Fibroblast of lung (primary cell): Measurements from ENCODE around the gene MTG2. TPM values are rescaled to one million over a fixed set of nuclear protein-coding genes. Genes with fewer than 3 reads are reported as not detected.

ENCODE experiments used
- DNase-seq, 2 donors: peaks; one replicate each; pipeline versions ENCODE4 v3.0.0 to v3.0.0-alpha.2; 2010; ENCODE audit warnings: low read depth in 2 of 2
- H2AFZ ChIP-seq: 2 replicates; pipeline ENCODE4 v1.5.1; 2012; ENCODE audit warnings: low read length, control low read depth, inconsistent platforms
- H3K27ac ChIP-seq: 2 replicates; pipeline ENCODE4 v1.5.1; 2011; ENCODE audit warnings: low read length, control low read depth; ENCODE audit not compliant: insufficient read depth
- H3K27me3 ChIP-seq: 2 replicates; pipeline ENCODE4 v1.5.1; 2011; ENCODE audit warnings: mild to moderate bottlenecking, low read length; ENCODE audit not compliant: control insufficient read depth, insufficient read depth
- H3K36me3 ChIP-seq: 2 replicates; pipeline ENCODE4 v1.5.1; 2011; ENCODE audit warnings: low read length; ENCODE audit not compliant: control insufficient read depth, insufficient read depth
- H3K4me1 ChIP-seq: 2 replicates; pipeline ENCODE4 v1.5.1; 2011; ENCODE audit warnings: low read length; ENCODE audit not compliant: control insufficient read depth, insufficient read depth; ENCODE audit errors: extremely low read depth
- H3K4me2 ChIP-seq: 2 replicates; pipeline ENCODE4 v1.5.1; 2011; ENCODE audit warnings: low read length, control low read depth; ENCODE audit not compliant: insufficient read depth; ENCODE audit errors: extremely low read depth
- H3K4me3 ChIP-seq, 4 experiments: fragments of 200-600 bp in 1 of 4; sonication (generic) in 1 of 4; replicated peaks in 1 of 4; 2 replicates each; pipeline ENCODE4 v1.5.1; 2011 to 2016; ENCODE audit warnings: low read length in 4 of 4, low read depth in 3 of 4, mild to moderate bottlenecking in 3 of 4, control low read depth in 2 of 4, inconsistent platforms in 1 of 4, mixed read lengths in 1 of 4; ENCODE audit not compliant: insufficient read depth in 1 of 4; ENCODE audit errors: control extremely low read depth in 1 of 4
- H3K79me2 ChIP-seq: 2 replicates; pipeline ENCODE4 v1.5.1; 2012; ENCODE audit warnings: mild to moderate bottlenecking, low read length, inconsistent platforms; ENCODE audit not compliant: control insufficient read depth, insufficient read depth
- H3K9ac ChIP-seq: 2 replicates; pipeline ENCODE4 v1.5.1; 2011; ENCODE audit warnings: mild to moderate bottlenecking, low read length, control low read depth; ENCODE audit not compliant: insufficient read depth
- H3K9me3 ChIP-seq: 2 replicates; pipeline ENCODE4 v1.5.1; 2012; ENCODE audit warnings: low read depth, low read length; ENCODE audit not compliant: control insufficient read depth, insufficient read depth
- H4K20me1 ChIP-seq: 2 replicates; pipeline ENCODE4 v1.5.1; 2011; ENCODE audit warnings: low read length; ENCODE audit not compliant: control insufficient read depth, insufficient read depth; ENCODE audit errors: extremely low read depth
- EZH2 ChIP-seq: IDR thresholded peaks from 2 replicates; pipeline ENCODE4 v1.5.1; 2012; ENCODE audit warnings: low read length, control low read depth, mild to moderate bottlenecking; ENCODE audit errors: missing control alignments
- polyA plus RNA-seq, 2 donors: library from polyadenylated mRNA; depleted of rRNA in 1 of 2; stranded (reverse) in 1 of 2; unstranded in 1 of 2; fragments of >200 nt; gene quantifications; 2 replicates each; pipeline ENCODE4 v1.2.1, GENCODE V29; 2011 to 2012; ENCODE audit warnings: missing spikeins in 1 of 2
- total RNA-seq: library from RNA; depleted of rRNA; stranded (reverse); fragments of >200 nt; gene quantifications from 2 replicates; pipeline ENCODE4 v1.2.1, GENCODE V29; 2014
- TF ChIP-seq, protein P1 (sequence below), 2 donors: IDR thresholded peaks in 1 of 2; conservative IDR thresholded peaks in 1 of 2; 1 replicate in 1 of 2; 2 replicates in 1 of 2; pipeline ENCODE4 v1.5.1; 2011 to 2012; ENCODE audit warnings: low read length in 2 of 2, control low read depth in 1 of 2, inconsistent platforms in 1 of 2, low read depth in 1 of 2, mild to moderate bottlenecking in 1 of 2

MTG2 gene
- total and polyA plus RNA-seq, 2 donors (not counting 1 experiment from before 2014, with no cell fraction given) = 16.5 to 17.5 TPM

DNA sequence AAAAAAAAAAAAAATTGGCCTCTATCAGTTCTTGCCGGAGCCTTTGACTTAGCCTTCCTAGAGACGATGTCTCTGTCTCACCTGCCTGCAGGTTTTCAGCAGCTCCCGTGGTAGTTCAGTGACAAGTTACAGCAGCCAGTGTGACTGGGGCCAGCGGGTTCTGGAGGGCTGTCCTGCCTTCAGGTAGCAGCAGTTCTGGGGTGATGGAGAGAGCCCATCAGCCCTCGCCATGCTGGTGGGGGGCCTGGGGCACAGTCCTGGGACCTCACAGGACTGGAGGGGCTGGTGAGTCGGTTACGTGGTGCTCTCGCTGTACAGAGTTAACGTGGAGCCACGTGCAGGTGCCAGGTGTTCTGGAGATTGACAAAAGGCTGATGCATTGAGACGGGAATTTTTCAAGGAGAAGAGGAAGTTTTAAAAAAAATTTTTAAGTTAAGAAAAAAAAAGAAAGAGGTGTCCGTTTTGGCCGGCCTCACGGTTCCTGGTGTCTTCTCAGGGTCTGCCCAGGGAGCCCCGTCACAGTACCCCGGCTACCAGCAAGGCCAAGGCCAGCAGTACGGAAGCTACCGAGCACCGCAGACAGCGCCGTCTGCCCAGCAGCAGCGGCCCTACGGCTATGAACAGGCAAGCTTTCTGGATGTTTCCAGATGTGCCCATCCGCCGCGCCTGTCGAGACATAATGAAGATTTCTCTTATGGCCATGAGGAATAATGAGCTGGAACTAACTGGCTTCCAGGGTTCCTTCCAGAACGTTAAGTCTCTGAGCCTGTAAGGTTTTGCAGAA, 8.6 kb upstream of the MTG2 start:
- Histone ChIP-seq H3K4me2 (no peak overlapping the region), H3K79me2 (no peaks in the 10 kb centered on the region), H3K27ac (no peak overlapping the region), H4K20me1 (no peaks in the 10 kb centered on the region), H3K4me3 (no peak overlapping the region), H3K9me3 (no peaks in the 10 kb centered on the region), H3K9ac (no peak overlapping the region), H3K27me3 (no peaks in the 10 kb centered on the region), H2AFZ (no peak overlapping the region), H3K4me1 (no peaks in the 10 kb centered on the region), H3K36me3 (peaks cover 5% of the 10 kb centered on the region)
- DNase-seq = no peak
- TF ChIP-seq EZH2 = no peak
- TF ChIP-seq, protein P1, sequence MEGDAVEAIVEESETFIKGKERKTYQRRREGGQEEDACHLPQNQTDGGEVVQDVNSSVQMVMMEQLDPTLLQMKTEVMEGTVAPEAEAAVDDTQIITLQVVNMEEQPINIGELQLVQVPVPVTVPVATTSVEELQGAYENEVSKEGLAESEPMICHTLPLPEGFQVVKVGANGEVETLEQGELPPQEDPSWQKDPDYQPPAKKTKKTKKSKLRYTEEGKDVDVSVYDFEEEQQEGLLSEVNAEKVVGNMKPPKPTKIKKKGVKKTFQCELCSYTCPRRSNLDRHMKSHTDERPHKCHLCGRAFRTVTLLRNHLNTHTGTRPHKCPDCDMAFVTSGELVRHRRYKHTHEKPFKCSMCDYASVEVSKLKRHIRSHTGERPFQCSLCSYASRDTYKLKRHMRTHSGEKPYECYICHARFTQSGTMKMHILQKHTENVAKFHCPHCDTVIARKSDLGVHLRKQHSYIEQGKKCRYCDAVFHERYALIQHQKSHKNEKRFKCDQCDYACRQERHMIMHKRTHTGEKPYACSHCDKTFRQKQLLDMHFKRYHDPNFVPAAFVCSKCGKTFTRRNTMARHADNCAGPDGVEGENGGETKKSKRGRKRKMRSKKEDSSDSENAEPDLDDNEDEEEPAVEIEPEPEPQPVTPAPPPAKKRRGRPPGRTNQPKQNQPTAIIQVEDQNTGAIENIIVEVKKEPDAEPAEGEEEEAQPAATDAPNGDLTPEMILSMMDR (conservative IDR thresholded peaks at IDR 0.05 in 1 of 2, IDR thresholded peaks at IDR 0.05 in 1 of 2; ENCODE audit: low read depth in 1 of 2, low read length in 2 of 2) = no peak

DNA sequence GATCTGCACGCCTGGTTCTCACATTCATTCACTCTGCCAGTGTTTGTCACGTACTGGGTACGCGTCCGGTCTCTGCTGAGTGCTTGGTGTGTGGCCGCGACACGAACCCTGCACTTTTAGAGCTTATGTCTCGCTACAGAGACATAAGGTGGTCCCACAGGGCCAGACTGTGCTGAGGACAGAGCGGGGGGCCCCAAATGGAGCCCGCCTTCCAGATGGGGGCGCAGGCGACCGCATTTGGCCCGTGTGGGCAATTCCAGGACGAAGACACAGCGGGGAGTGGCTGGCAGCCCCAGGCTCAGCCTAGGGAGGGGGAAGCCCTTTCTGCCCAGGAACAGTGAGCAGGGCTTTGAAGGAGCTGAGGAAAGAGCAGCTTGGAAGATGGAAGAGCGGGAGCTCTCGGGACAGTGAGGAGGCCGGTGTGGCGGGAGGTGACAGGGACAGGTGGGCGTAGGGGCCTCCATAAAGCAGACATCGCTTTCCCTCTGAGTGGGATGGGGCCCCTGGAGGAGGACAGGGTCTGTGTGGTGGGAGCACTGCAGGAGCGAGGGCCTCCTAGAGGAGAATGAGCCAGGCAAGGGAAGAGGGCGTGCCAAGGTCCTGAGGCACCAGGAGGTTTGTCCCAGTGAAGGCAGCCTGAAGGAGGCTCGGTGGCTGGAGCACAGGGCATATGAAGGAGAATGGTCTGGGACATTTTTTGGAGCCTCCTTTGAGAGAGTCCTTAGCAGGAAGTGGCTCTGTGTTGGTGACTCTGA, 7.8 kb upstream of the MTG2 start:
- Histone ChIP-seq H3K79me2 (no peaks in the 10 kb centered on the region), H2AFZ (no peak overlapping the region), H3K36me3 (peaks cover 5% of the 10 kb centered on the region), H3K27me3 (no peaks in the 10 kb centered on the region), H3K9ac (no peak overlapping the region), H3K4me1 (no peaks in the 10 kb centered on the region), H3K4me3 (no peak overlapping the region), H3K27ac (no peak overlapping the region), H3K9me3 (no peaks in the 10 kb centered on the region), H3K4me2 (no peak overlapping the region), H4K20me1 (no peaks in the 10 kb centered on the region)
- no peak for TF ChIP-seq EZH2
- TF ChIP-seq, protein P1 (conservative IDR thresholded peaks at IDR 0.05 in 1 of 2, IDR thresholded peaks at IDR 0.05 in 1 of 2; ENCODE audit: low read depth in 1 of 2, low read length in 2 of 2) = no peak
- no peak for DNase-seq

DNA sequence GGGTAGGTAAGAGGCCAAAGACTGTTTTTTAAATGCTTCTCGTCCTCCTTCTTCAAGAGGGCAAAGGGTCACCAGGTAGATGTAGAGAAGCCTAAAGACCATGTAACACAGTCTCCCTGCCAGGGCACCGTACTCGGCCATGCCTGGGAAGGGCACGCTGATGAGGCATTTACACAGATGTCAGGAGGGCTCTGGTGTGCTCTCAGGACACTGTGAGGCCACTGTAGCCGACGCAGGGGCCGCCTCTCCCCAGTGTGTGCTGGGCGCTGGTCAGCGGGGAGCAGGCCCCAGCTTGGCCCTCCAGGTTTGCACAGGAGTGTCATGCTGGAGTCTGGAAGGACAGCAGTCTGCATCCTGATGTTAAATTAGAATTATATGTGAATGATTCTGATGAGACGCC, 7.1 kb upstream of the MTG2 start:
- H3K4me1 ChIP-seq = no peaks in the 10 kb centered on the region
- no peak overlapping the region for H3K9ac ChIP-seq
- H3K27me3 ChIP-seq = no peaks in the 10 kb centered on the region
- TF ChIP-seq, protein P1 (conservative IDR thresholded peaks at IDR 0.05 in 1 of 2, IDR thresholded peaks at IDR 0.05 in 1 of 2; ENCODE audit: low read depth in 1 of 2, low read length in 2 of 2) = no peak
- no peak for TF ChIP-seq EZH2
- no peak overlapping the region for H3K4me2 ChIP-seq
- no peaks in the 10 kb centered on the region for H4K20me1 ChIP-seq
- H3K36me3 ChIP-seq = peaks cover 5% of the 10 kb centered on the region
- H3K79me2 ChIP-seq = no peaks in the 10 kb centered on the region
- no peak overlapping the region for H2AFZ ChIP-seq
- H3K4me3 ChIP-seq = no peak overlapping the region
- H3K27ac ChIP-seq = no peak overlapping the region
- no peak for DNase-seq
- no peaks in the 10 kb centered on the region for H3K9me3 ChIP-seq
